OCI-LY1 (cell line): ENCODE measurements around the gene SERBP1.
A peak's percentile ranks its signal among the peaks of the same experiment; 100 is the strongest.

Source experiments
- H2AFZ ChIP-seq: fragments of 200-600 bp; sonication (generic), shearing (Covaris generic); 2 replicates; pipeline ENCODE4 v1.6.0; 2014; ENCODE audit warnings: antibody characterized with exemption, mild to moderate bottlenecking, low read length
- H3F3A ChIP-seq: fragments of 200-600 bp; sonication (generic), shearing (Covaris generic); 2 replicates; pipeline ENCODE4 v1.6.0; 2014; ENCODE audit warnings: mild to moderate bottlenecking, antibody characterized with exemption, low read length, moderate library complexity; ENCODE audit not compliant: insufficient read depth
- H3K27ac ChIP-seq: fragments of 200-600 bp; sonication (generic); 2 replicates; pipeline ENCODE4 v1.5.1; 2014; ENCODE audit warnings: low read length, mixed run types, mild to moderate bottlenecking, low read depth; ENCODE audit not compliant: poor library complexity, severe bottlenecking
- H3K27me3 ChIP-seq: fragments of 200-600 bp; sonication (generic); 2 replicates; pipeline ENCODE4 v1.6.0; 2014; ENCODE audit warnings: antibody characterized with exemption, mild to moderate bottlenecking, low read length, moderate library complexity; ENCODE audit not compliant: insufficient read depth
- H3K36me3 ChIP-seq: fragments of 200-600 bp; sonication (generic); 2 replicates; pipeline ENCODE4 v1.6.1; 2014; ENCODE audit warnings: mild to moderate bottlenecking, antibody characterized with exemption, low read length, moderate library complexity, mixed read lengths; ENCODE audit not compliant: insufficient read depth
- H3K4me1 ChIP-seq: fragments of 200-600 bp; sonication (generic); 2 replicates; pipeline ENCODE4 v1.5.1; 2014; ENCODE audit warnings: mild to moderate bottlenecking, low read length, moderate library complexity; ENCODE audit not compliant: insufficient read depth, severe bottlenecking
- H3K4me2 ChIP-seq: fragments of 200-600 bp; sonication (generic), shearing (Covaris generic); 2 replicates; pipeline ENCODE4 v1.6.1; 2014; ENCODE audit warnings: low read length
- H3K4me3 ChIP-seq: fragments of 200-600 bp; sonication (generic); 2 replicates; pipeline ENCODE4 v1.5.1; 2014; ENCODE audit warnings: low read length, low read depth, mild to moderate bottlenecking, mixed read lengths; ENCODE audit not compliant: poor library complexity, severe bottlenecking
- H3K79me2 ChIP-seq: fragments of 200-600 bp; shearing (Covaris generic); 2 replicates; pipeline ENCODE4 v1.6.1; 2016; ENCODE audit warnings: mixed run types, low read length, mixed read lengths; ENCODE audit not compliant: insufficient read depth
- H3K9ac ChIP-seq: fragments of 200-600 bp; sonication (generic), shearing (Covaris generic); 2 replicates; pipeline ENCODE4 v1.6.1; 2014; ENCODE audit warnings: mild to moderate bottlenecking, low read length, mixed read lengths
- H3K9me2 ChIP-seq: fragments of 200-600 bp; sonication (generic), shearing (Covaris generic); 2 replicates; pipeline ENCODE4 v1.6.1; 2014; ENCODE audit warnings: low read depth, mild to moderate bottlenecking, low read length, mixed read lengths
- H3K9me3 ChIP-seq: fragments of 200-600 bp; shearing (Covaris generic); 2 replicates; pipeline ENCODE4 v1.6.1; 2014; ENCODE audit warnings: low read length, mixed read lengths
- H4K20me1 ChIP-seq: fragments of 200-600 bp; sonication (generic), shearing (Covaris generic); 2 replicates; pipeline ENCODE4 v1.6.0; 2016; ENCODE audit warnings: mild to moderate bottlenecking, low read length; ENCODE audit not compliant: insufficient read depth
- CTCF ChIP-seq: fragments of 200-600 bp; sonication (generic), shearing (Covaris generic); IDR thresholded peaks from 2 replicates; pipeline ENCODE4 v1.5.1; 2017; ENCODE audit warnings: mild to moderate bottlenecking, antibody characterized with exemption, low read length, moderate library complexity, mixed read lengths
- EZH2 ChIP-seq: fragments of 200-600 bp; sonication (generic), shearing (Covaris generic); IDR thresholded peaks from 2 replicates; pipeline ENCODE4 v1.8.0; 2017; ENCODE audit warnings: borderline replicate concordance, mixed run types, mild to moderate bottlenecking, antibody characterized with exemption, low read length, moderate library complexity, mixed read lengths

The SERBP1 gene

DNA sequence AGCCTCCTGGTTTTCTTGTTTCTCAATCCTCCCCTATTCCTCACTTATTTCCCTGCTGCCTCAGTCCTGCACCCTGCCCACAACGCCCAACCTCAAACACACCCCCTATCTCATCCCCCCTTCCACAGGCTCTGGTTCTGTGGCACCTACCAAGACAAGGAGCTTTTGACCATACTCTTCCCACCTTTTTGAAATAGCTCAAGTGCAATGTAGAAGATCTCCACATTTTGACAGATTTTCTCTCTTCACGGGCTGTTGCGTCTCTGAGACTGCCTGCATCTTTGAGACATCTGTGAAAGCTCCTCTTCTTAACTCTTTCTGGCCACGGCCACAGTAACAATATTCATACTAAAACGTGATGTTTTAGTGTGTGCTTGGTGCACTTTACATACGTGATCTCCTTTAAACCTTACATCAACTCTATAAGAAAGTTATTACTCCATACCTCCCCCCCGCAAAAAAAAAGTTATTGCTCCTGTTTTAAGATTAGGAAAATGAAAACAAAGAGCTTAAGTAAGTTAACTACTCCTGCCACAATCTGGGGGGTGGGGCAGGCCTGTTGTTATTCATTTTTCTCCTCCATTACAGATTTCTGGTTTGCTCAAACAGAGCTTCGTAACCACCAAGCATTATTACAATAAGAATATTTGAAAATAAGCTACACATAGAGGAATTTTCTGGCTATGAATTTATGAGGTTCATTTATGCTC is 1.8 kb upstream of the SERBP1 start:
- no peaks in the 10 kb centered on the region for H3K27me3 ChIP-seq
- peaks cover 29% of the 10 kb centered on the region for H3K36me3 ChIP-seq
- H2AFZ ChIP-seq: peak overlapping the region; percentile 69
- H3K27ac ChIP-seq: peak overlapping the region; percentile 97
- peak overlapping the region; percentile 92 for H3K4me3 ChIP-seq
- TF ChIP-seq CTCF: no peak
- TF ChIP-seq EZH2: no peak
- no peaks in the 10 kb centered on the region for H4K20me1 ChIP-seq
- H3K9ac ChIP-seq: peak overlapping the region; percentile 80
- H3K79me2 ChIP-seq: peaks cover 31% of the 10 kb centered on the region
- H3F3A ChIP-seq: no peaks in the 10 kb centered on the region
- H3K9me2 ChIP-seq: no peaks in the 10 kb centered on the region
- peak overlapping the region; percentile 75 for H3K4me2 ChIP-seq
- H3K9me3 ChIP-seq: no peaks in the 10 kb centered on the region
- peaks cover 42% of the 10 kb centered on the region for H3K4me1 ChIP-seq

DNA sequence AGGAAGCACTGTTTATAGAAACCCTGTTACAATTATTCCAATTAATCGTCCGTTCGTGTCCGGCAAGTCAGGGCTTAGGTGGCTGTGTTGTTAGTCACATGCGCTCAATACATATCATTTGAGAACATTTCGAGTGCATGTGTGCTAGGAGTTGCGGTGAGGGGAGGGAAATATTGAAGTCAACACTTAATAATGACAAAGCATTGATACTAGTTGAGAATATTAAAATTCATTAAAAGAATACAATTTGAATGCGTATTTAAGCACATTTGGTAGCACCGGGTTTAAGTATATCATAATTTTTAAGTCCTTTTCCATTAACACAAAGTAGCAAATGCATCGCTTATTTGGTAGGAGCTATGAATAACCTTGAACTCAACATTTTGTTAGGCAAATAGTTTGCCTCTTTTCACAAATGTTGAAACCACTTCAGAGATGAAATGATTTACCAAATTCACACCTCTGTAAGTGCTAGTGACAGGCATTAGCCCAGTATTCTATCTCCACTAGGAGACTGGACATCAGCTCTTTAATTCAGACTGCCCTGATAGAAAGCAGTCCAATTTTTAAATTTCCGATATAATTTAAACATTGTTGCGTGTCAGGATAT is 1.1 kb upstream of the SERBP1 start:
- no peaks in the 10 kb centered on the region for H3K27me3 ChIP-seq
- H4K20me1 ChIP-seq: no peaks in the 10 kb centered on the region
- H3K4me1 ChIP-seq: peaks cover 48% of the 10 kb centered on the region
- H3K9me3 ChIP-seq: no peaks in the 10 kb centered on the region
- 0 out of 2 replicates have a peak overlapping the region, but pooled peaks have one; percentile 38 for H2AFZ ChIP-seq
- H3K4me3 ChIP-seq: peak overlapping the region; percentile 92
- peak overlapping the region; percentile 97 for H3K27ac ChIP-seq
- no peaks in the 10 kb centered on the region for H3K9me2 ChIP-seq
- peak overlapping the region; percentile 75 for H3K4me2 ChIP-seq
- TF ChIP-seq EZH2: no peak
- no peak for TF ChIP-seq CTCF
- H3K79me2 ChIP-seq: peaks cover 39% of the 10 kb centered on the region
- H3K36me3 ChIP-seq: peaks cover 37% of the 10 kb centered on the region
- no peaks in the 10 kb centered on the region for H3F3A ChIP-seq
- H3K9ac ChIP-seq: peak overlapping the region; percentile 80

GRCh38 chr1:67429528-67430357 is 459 bp downstream of the SERBP1 start:
- no peak overlapping the region for H2AFZ ChIP-seq
- peaks cover 52% of the 10 kb centered on the region for H3K36me3 ChIP-seq
- peaks cover 54% of the 10 kb centered on the region for H3K79me2 ChIP-seq
- H4K20me1 ChIP-seq: no peaks in the 10 kb centered on the region
- H3K9me2 ChIP-seq: no peaks in the 10 kb centered on the region
- peak overlapping the region; percentile 96 for H3K9ac ChIP-seq
- no peaks in the 10 kb centered on the region for H3K27me3 ChIP-seq
- H3K4me1 ChIP-seq: peaks cover 48% of the 10 kb centered on the region
- no peaks in the 10 kb centered on the region for H3K9me3 ChIP-seq
- H3K27ac ChIP-seq: peak overlapping the region; percentile 70
- H3F3A ChIP-seq: no peaks in the 10 kb centered on the region
- H3K4me2 ChIP-seq: peak overlapping the region; percentile 98
- TF ChIP-seq CTCF (no peak), EZH2 (no peak)
- H3K4me3 ChIP-seq: peak overlapping the region; percentile 92
